Suprapubic skin (tissue), 4 donors: ENCODE results near the gene SLC11A2.

Source experiments
- CTCF ChIP-seq, 2 donors: fragments of 200-600 bp in 1 of 2; fragments of 450-650 bp in 1 of 2; sonication (generic) in 1 of 2; IDR thresholded peaks; one replicate each; pipeline ENCODE4 v1.5.1; 2016 to 2019; ENCODE audit warnings: antibody characterized with exemption in 2 of 2, mild to moderate bottlenecking in 1 of 2, moderate library complexity in 1 of 2
- EP300 ChIP-seq: sonication (generic); formaldehyde crosslinking; IDR thresholded peaks from one replicate; pipeline ENCODE4 v1.6.1; 2017; ENCODE audit warnings: antibody characterized with exemption
- POLR2A ChIP-seq, 2 donors: fragments of 450-650 bp; IDR thresholded peaks; one replicate each; pipeline ENCODE4 v1.6.1; 2017; ENCODE audit warnings: antibody characterized with exemption in 2 of 2, mild to moderate bottlenecking in 2 of 2, moderate library complexity in 2 of 2
- POLR2AphosphoS5 ChIP-seq, 3 donors: sonication (generic); formaldehyde crosslinking; IDR thresholded peaks; one replicate each; pipeline ENCODE4 v1.6.1; 2017; ENCODE audit warnings: antibody characterized with exemption in 3 of 3

GRCh38 chr12:50937653-50938052 lies 88.5 kb downstream of the SLC11A2 start:
- TF ChIP-seq CTCF (IDR thresholded peaks at IDR 0.05) (no peak), EP300 (no peak), POLR2AphosphoS5 (IDR thresholded peaks at IDR 0.05) (no peak), POLR2A (IDR thresholded peaks at IDR 0.05) (no peak)
